Measurements from ENCODE around the gene CDKN2D.

Gene CDKN2D

GRCh38 chr19:10568826-10569651, at the start of gene CDKN2D:
Gene CDKN2D, minus strand, starts transcription at chr19:10568979. Its CDS starts 326 bp downstream, at chr19:10568653.
- TF ChIP-seq GATA1 (IDR thresholded peaks at IDR 0.05; ENCODE audit: low read depth, low read length) (no peak), POLR2A (IDR thresholded peaks at IDR 0.05; ENCODE audit: low read length) (peak; percentile 72)
- DNase-seq, result peak; percentile 100

- TF ChIP-seq POLR2A (IDR thresholded peaks at IDR 0.05; ENCODE audit: low read length) (peak; percentile 33), GATA1 (IDR thresholded peaks at IDR 0.05; ENCODE audit: low read depth, low read length) (no peak)
These were observed 48.8 kb upstream of the CDKN2D start for GRCh38 chr19:10617409-10618121.

GRCh38 chr19:10615429-10616023, 46.7 kb upstream of the CDKN2D start:
- TF ChIP-seq GATA1 (IDR thresholded peaks at IDR 0.05; ENCODE audit: low read depth, low read length) (no peak), POLR2A (IDR thresholded peaks at IDR 0.05; ENCODE audit: low read length) (no peak)
- DNase-seq, result no peak

More at GRCh38 chr19:10617409-10618121, 48.8 kb upstream of the CDKN2D start:
- no peak for DNase-seq

- TF ChIP-seq GATA1 (IDR thresholded peaks at IDR 0.05; ENCODE audit: low read depth, low read length) (no peak), POLR2A (IDR thresholded peaks at IDR 0.05; ENCODE audit: low read length) (peak; percentile 67)
- DNase-seq, result no peak
These were observed 43.8 kb upstream of the CDKN2D start for GRCh38 chr19:10612499-10613119.

GRCh38 chr19:10611907-10612306, 43.1 kb upstream of the CDKN2D start:
- TF ChIP-seq GATA1 (IDR thresholded peaks at IDR 0.05; ENCODE audit: low read depth, low read length) (no peak), POLR2A (IDR thresholded peaks at IDR 0.05; ENCODE audit: low read length) (no peak)
- DNase-seq, result no peak

GRCh38 chr19:10604460-10604980, 35.7 kb upstream of the CDKN2D start:
- DNase-seq, result no peak
- TF ChIP-seq POLR2A (IDR thresholded peaks at IDR 0.05; ENCODE audit: low read length) (no peak), GATA1 (IDR thresholded peaks at IDR 0.05; ENCODE audit: low read depth, low read length) (no peak)

- TF ChIP-seq POLR2A (IDR thresholded peaks at IDR 0.05; ENCODE audit: low read length) (no peak), GATA1 (IDR thresholded peaks at IDR 0.05; ENCODE audit: low read depth, low read length) (no peak)
These were observed 35.2 kb upstream of the CDKN2D start for GRCh38 chr19:10603873-10604459.

GRCh38 chr19:10603084-10603872, 34.5 kb upstream of the CDKN2D start:
- DNase-seq, result peak; percentile 62 to 66
- TF ChIP-seq GATA1 (IDR thresholded peaks at IDR 0.05; ENCODE audit: low read depth, low read length), result no peak
- TF ChIP-seq POLR2A (IDR thresholded peaks at IDR 0.05; ENCODE audit: low read length), result peak; percentile 61

More at GRCh38 chr19:10603873-10604459, 35.2 kb upstream of the CDKN2D start:
- peak in 1 of 2 experiments; percentile 43 for DNase-seq

GRCh38 chr19:10602330-10603083, 33.7 kb upstream of the CDKN2D start:
- DNase-seq, result peak; percentile 87 to 92
- TF ChIP-seq POLR2A (IDR thresholded peaks at IDR 0.05; ENCODE audit: low read length) (peak; percentile 67), GATA1 (IDR thresholded peaks at IDR 0.05; ENCODE audit: low read depth, low read length) (no peak)

- TF ChIP-seq GATA1 (IDR thresholded peaks at IDR 0.05; ENCODE audit: low read depth, low read length) (no peak), POLR2A (IDR thresholded peaks at IDR 0.05; ENCODE audit: low read length) (no peak)
These were observed 33.2 kb upstream of the CDKN2D start for GRCh38 chr19:10601999-10602329.

GRCh38 chr19:10600149-10600548, 31.4 kb upstream of the CDKN2D start:
- no peak for DNase-seq
- TF ChIP-seq GATA1 (IDR thresholded peaks at IDR 0.05; ENCODE audit: low read depth, low read length) (no peak), POLR2A (IDR thresholded peaks at IDR 0.05; ENCODE audit: low read length) (no peak)

More at GRCh38 chr19:10601999-10602329, 33.2 kb upstream of the CDKN2D start:
- DNase-seq, result no peak
